Heart left ventricle (tissue), 13 donors: Measurements from ENCODE around the gene RPS6KA2.

Experiments
- POLR2A ChIP-seq, 2 donors: fragments of 450-650 bp; IDR thresholded peaks; one replicate each; pipeline ENCODE4 v1.6.1; 2017; ENCODE audit warnings: antibody characterized with exemption in 2 of 2, mild to moderate bottlenecking in 2 of 2, moderate library complexity in 2 of 2
- TF ChIP-seq, protein P1 (sequence below), 12 donors: fragments of 200-600 bp; sonication (generic) in 4 of 12; IDR thresholded peaks; one replicate each; pipeline versions ENCODE4 v1.5.0 to v1.8.0; 2018 to 2022; ENCODE audit warnings: antibody characterized with exemption in 12 of 12, mild to moderate bottlenecking in 5 of 12
- donor health status: ischemic (EF 13 %, LVEDD 7.1; RV severe dilation, severe dysfunction).
- donor health status: DM: no; HTN: yes; CAD: no.
- donor health status: DM: no; HTN: no; CAD: no.
- donor health status: ischemic (EF 25% LVEDD 6.9; RV normal size, moderate dysfunction).
- donor health status: ischemic (EF 25% LVEDD 5.7; RV mildly dilated, moderate dysfunction).
- donor health status: ischemic (EF 35%, LVEDD 5.7; RV mildly dilated, moderate dysfunction).
- donor health status: nonischemic (EF 11% LVEDD 7.7; RV severe dilation, severe dysfunction).
- donor health status: DM: yes; HTN: yes; CAD: no.
- donor health status: PGD.
- donor health status: ischemic (EF 29% LVEDD 5.4; RV normal size, mild dysfunction).
- donor health status: nonischemic (EF 23%, LVEDD 6.1; RV moderate dilation, normal function).

DNA sequence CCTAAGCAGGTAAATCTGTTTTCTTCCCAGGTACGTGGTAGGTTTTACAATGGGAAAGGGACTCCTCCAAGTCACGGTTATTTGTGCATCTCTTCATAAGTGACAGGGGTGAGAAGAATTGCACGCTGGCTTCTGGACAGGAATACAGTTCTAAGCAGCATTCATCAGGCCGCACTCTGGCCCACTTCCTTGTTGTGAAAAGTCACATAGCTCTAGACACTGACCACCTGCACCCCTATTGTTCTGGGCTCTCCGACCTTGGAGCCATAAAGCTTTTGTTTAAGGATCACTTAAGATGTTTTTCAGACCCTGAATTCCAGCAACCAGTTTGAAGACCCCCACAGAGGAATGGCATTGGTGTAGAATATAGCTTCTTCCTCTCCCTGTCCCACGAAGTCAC, 72.0 kb downstream of the RPS6KA2 start:
- TF ChIP-seq POLR2A (IDR thresholded peaks at IDR 0.05) = no peak
- TF ChIP-seq, protein P1, sequence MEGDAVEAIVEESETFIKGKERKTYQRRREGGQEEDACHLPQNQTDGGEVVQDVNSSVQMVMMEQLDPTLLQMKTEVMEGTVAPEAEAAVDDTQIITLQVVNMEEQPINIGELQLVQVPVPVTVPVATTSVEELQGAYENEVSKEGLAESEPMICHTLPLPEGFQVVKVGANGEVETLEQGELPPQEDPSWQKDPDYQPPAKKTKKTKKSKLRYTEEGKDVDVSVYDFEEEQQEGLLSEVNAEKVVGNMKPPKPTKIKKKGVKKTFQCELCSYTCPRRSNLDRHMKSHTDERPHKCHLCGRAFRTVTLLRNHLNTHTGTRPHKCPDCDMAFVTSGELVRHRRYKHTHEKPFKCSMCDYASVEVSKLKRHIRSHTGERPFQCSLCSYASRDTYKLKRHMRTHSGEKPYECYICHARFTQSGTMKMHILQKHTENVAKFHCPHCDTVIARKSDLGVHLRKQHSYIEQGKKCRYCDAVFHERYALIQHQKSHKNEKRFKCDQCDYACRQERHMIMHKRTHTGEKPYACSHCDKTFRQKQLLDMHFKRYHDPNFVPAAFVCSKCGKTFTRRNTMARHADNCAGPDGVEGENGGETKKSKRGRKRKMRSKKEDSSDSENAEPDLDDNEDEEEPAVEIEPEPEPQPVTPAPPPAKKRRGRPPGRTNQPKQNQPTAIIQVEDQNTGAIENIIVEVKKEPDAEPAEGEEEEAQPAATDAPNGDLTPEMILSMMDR (IDR thresholded peaks at IDR 0.05) = no peak
